Adrenal gland (tissue), 12 donors: ENCODE data around the gene KIRREL3. TPM values are rescaled to one million over a fixed set of nuclear protein-coding genes. Genes with fewer than 3 reads are reported as not detected.

Source experiments
- DNase-seq, 7 donors: peaks; one replicate each; pipeline ENCODE4 v3.0.0-alpha.2; 2019 to 2020
- H3K27ac ChIP-seq, 5 donors: fragments of 200-600 bp; sonication (generic) in 4 of 5; 1 replicate in 3 of 5; 2 replicates in 2 of 5; pipeline versions ENCODE4 v1.5.1 to v1.8.0; 2016 to 2020; ENCODE audit warnings: mild to moderate bottlenecking in 1 of 5
- H3K27me3 ChIP-seq: fragments of 200-600 bp; 2 replicates; pipeline ENCODE4 v1.8.0; 2021
- H3K36me3 ChIP-seq, 2 donors: fragments of 200-600 bp; replicated peaks in 1 of 2; 1 replicate in 1 of 2; 2 replicates in 1 of 2; pipeline versions ENCODE4 v1.5.1 to v1.8.0; 2018 to 2022
- H3K4me1 ChIP-seq, 2 donors: fragments of 200-600 bp; replicated peaks in 1 of 2; 1 replicate in 1 of 2; 2 replicates in 1 of 2; pipeline versions ENCODE4 v1.5.1 to v1.8.0; 2018 to 2021
- H3K4me3 ChIP-seq, 4 donors: fragments of 200-600 bp; sonication (generic) in 3 of 4; one replicate each; pipeline ENCODE4 v1.5.1; 2016 to 2018
- H3K9me3 ChIP-seq, 3 donors: fragments of 200-600 bp; sonication (generic) in 1 of 3; replicated peaks in 1 of 3; 1 replicate in 2 of 3; 2 replicates in 1 of 3; pipeline versions ENCODE4 v1.5.1 to v1.8.0; 2016 to 2021
- CTCF ChIP-seq, 6 experiments: fragments of 450-650 bp in 4 of 6; fragments of 200-600 bp in 2 of 6; sonication (generic) in 1 of 6; IDR thresholded peaks; 1 replicate in 5 of 6; 2 replicates in 1 of 6; pipeline versions ENCODE4 v1.5.1 to v1.8.0; 2016 to 2021; ENCODE audit warnings: antibody characterized with exemption in 6 of 6, mild to moderate bottlenecking in 2 of 6, moderate library complexity in 1 of 6
- POLR2A ChIP-seq, 2 donors: fragments of 450-650 bp; IDR thresholded peaks; one replicate each; pipeline ENCODE4 v1.6.1; 2017; ENCODE audit warnings: antibody characterized with exemption in 2 of 2, mild to moderate bottlenecking in 2 of 2, moderate library complexity in 1 of 2
- WGBS, 4 donors: extraction: QIAGEN DNeasy Blood & Tissue Kit in 2 of 4; methylation state at CpG; one replicate each; pipeline versions ENCODE4 v1.1.5 to v1.1.7; 2013 to 2017; 5-methylcytosine and 5-hydroxymethylcytosine counted together
- intact Hi-C, 2 donors: fragments of 100-400 bp; cut with DNase I; formaldehyde crosslinking; loops; one replicate each; pipeline versions ENCODE4 v1.14.1 to v1.15.0; 2022 to 2023
- polyA plus RNA-seq, 3 donors: library from polyadenylated mRNA; stranded (reverse); fragments of 200-250 nt in 2 of 3; fragments of 350-450 nt in 1 of 3; fragmentation: Illumina TruSeq in 1 of 3; extraction: RNeasy Lipid Tissue Mini Kit (QIAGEN cat#74804) in 1 of 3; gene quantifications; one replicate each; pipeline ENCODE4 v1.2.3, GENCODE V29; 2013 to 2014
- total RNA-seq, 9 donors: library from RNA; depleted of rRNA in 4 of 9; stranded (reverse); fragments of >200 nt in 4 of 9; fragments of 120-200 nt in 1 of 9; fragmentation: NEBNext Ultra II Directional in 1 of 9; extraction: Animal tissue kit (Norgen Biotek cat#: 25700) in 1 of 9; gene quantifications; one replicate each; pipeline versions ENCODE4 v1.1.0 to v1.2.4, GENCODE V29; 2013 to 2023
- donor health status: healthy with polysubstance abuse.
- donor health status: Bipolar disorder and iron deficiency.
- donor health status: DM: yes; HTN: yes; CAD: no.
- donor health status: DM: no; HTN: no; CAD: no.
- donor health status: DM: no; HTN: no; CAD: no.
- donor health status: DM: yes; HTN: yes; CAD: no.

KIRREL3 gene
- total and polyA plus RNA-seq, 12 donors = 0.07 to 4.1 (median 0.64) TPM; not detected in 1

- WGBS, 4 donors = 74 to 90% (median 84%) methylated on average over 7 of the region's 7 CpGs
- intact Hi-C loops = no loop called here
- H3K4me1 ChIP-seq = no peaks in the 10 kb centered on the region
- no peaks in the 10 kb centered on the region for H3K9me3 ChIP-seq
- H3K27me3 ChIP-seq = no peaks in the 10 kb centered on the region
- no peak for TF ChIP-seq POLR2A (IDR thresholded peaks at IDR 0.05)
- no peak for TF ChIP-seq CTCF (IDR thresholded peaks at IDR 0.05)
- H3K27ac ChIP-seq = no peak overlapping the region
- H3K36me3 ChIP-seq = no peaks in the 10 kb centered on the region
- DNase-seq = no peak
- no peak overlapping the region for H3K4me3 ChIP-seq
These were observed 57.3 kb downstream of the KIRREL3 start for GRCh38 chr11:126943316-126943715.

DNA sequence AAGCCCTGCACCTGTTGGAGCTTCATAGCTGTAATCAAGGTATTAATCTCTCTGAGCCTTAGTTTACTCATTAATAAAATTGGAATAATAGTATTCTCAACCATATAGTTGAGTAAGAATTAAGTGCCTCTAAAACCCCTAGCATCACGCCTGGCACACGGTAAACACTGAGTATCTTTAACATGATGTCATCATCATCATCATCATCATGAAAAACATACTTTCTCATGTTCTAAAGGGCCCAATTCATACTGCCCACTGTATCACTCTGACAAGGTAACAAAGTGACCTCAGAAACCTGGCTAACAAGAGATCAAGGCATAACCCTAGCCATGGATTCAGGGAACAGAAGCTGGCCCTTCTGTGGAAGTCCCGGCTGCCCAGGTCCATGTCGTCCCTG is 58.4 kb downstream of the KIRREL3 start:
- Histone ChIP-seq H3K4me1 (no peaks in the 10 kb centered on the region), H3K36me3 (no peaks in the 10 kb centered on the region), H3K4me3 (no peak overlapping the region), H3K27me3 (no peaks in the 10 kb centered on the region), H3K9me3 (no peaks in the 10 kb centered on the region), H3K27ac (no peak overlapping the region)
- WGBS, 4 donors = 80 to 93% (median 88%) methylated on average over 4 of the region's 4 CpGs
- intact Hi-C loops = no loop called here
- TF ChIP-seq CTCF (IDR thresholded peaks at IDR 0.05) (no peak), POLR2A (IDR thresholded peaks at IDR 0.05) (no peak)
- no peak for DNase-seq

DNA sequence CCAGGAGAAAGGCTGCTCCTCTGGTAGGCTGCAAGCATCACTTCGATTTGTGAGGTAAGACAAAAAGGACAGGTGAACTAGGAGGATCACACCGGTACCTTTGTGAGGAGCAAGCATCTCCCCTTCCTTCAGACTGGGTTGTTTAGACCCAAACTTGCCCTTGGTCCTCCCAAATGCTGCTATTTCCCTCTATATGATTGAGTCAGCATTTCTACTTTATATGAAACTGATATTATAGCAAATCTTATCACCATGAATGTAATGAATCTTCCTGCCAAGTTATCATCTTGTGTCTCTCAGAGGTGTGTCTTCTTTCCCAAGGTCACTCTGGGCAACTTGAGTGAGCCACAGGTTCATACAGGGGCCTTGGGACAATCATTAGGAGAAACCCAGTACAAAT is 61.0 kb downstream of the KIRREL3 start:
- H3K36me3 ChIP-seq = no peaks in the 10 kb centered on the region
- no peak for TF ChIP-seq CTCF (IDR thresholded peaks at IDR 0.05)
- no peak for TF ChIP-seq POLR2A (IDR thresholded peaks at IDR 0.05)
- no peaks in the 10 kb centered on the region for H3K9me3 ChIP-seq
- WGBS, 4 donors = 69 to 87% (median 83%) methylated on average over 2 of the region's 2 CpGs
- intact Hi-C loops = no loop called here
- no peak overlapping the region for H3K27ac ChIP-seq
- DNase-seq = no peak
- H3K4me1 ChIP-seq = no peaks in the 10 kb centered on the region
- no peak overlapping the region for H3K4me3 ChIP-seq
- H3K27me3 ChIP-seq = no peaks in the 10 kb centered on the region

DNA sequence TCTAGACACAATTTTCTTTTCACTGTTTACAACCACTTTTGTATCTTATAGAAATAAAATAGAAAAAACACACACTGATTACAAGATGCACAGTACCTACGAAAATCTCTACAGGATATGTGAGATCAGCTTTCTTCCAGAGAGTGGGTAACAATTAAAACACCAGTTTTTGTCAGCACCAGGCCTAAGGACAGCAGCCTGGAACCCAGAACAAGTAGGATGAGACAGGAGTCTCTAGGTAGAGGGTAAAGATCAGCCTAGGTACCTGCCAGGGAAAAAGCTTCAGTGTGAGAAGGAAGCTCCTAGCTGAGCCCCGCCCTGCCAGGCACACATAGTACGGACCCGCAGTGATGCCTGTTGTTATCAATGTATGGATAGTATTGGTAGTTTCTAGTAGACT is 61.9 kb downstream of the KIRREL3 start:
- 71 to 91% (median 88%) methylated on average over 4 of the region's 4 CpGs for WGBS, 4 donors
- H3K9me3 ChIP-seq = no peaks in the 10 kb centered on the region

More for the DNA sequence above, 61.9 kb downstream of the KIRREL3 start:
- intact Hi-C loops = no loop called here
- H3K27ac ChIP-seq = no peak overlapping the region
- no peak overlapping the region for H3K4me3 ChIP-seq
- no peak for DNase-seq
- H3K36me3 ChIP-seq = no peaks in the 10 kb centered on the region
- no peaks in the 10 kb centered on the region for H3K27me3 ChIP-seq
- no peaks in the 10 kb centered on the region for H3K4me1 ChIP-seq
- TF ChIP-seq CTCF (IDR thresholded peaks at IDR 0.05) (no peak), POLR2A (IDR thresholded peaks at IDR 0.05) (no peak)
